DMS53 treated with DMSO at 0.1 percent for 48 hours (cell line): ENCODE measurements around the gene CIRBP.
A peak's percentile ranks its signal among the peaks of the same experiment; 100 is the strongest.
"Not testable (repeated sequence)": the region's sequence is repeated elsewhere in the genome, so short reads cannot be mapped to it uniquely, and the experiment has no call there.

Experiments
- DNase-seq: peaks from one replicate; lab custom pipeline; 2025; ENCODE audit not compliant: unreplicated experiment; lab: John Stamatoyannopoulos, UW

The CIRBP gene

GRCh38 chr19:1308718-1309117, 39.6 kb downstream of the CIRBP start:
- DNase-seq = no peak

- DNase-seq = no peak
Observed at GRCh38 chr19:1309977-1310852, 41.1 kb downstream of the CIRBP start.

- no peak for DNase-seq
Observed at GRCh38 chr19:1310853-1311180, 41.7 kb downstream of the CIRBP start.

- no peak for DNase-seq
Observed at GRCh38 chr19:1311543-1312091, 42.5 kb downstream of the CIRBP start.

- DNase-seq = peak; percentile 27
Observed at GRCh38 chr19:1312767-1313694, 43.9 kb downstream of the CIRBP start.

- no peak for DNase-seq
Observed at GRCh38 chr19:1313695-1314613, 44.8 kb downstream of the CIRBP start.

GRCh38 chr19:1315470-1316166, 46.5 kb downstream of the CIRBP start:
- DNase-seq = peak; percentile 41

- no peak for DNase-seq
Observed at GRCh38 chr19:1316466-1316865, 47.3 kb downstream of the CIRBP start.

GRCh38 chr19:1317274-1318003, 48.3 kb downstream of the CIRBP start:
- no peak for DNase-seq

GRCh38 chr19:1318678-1319471, 49.7 kb downstream of the CIRBP start:
- DNase-seq = no peak

- not testable (repeated sequence) for DNase-seq
Observed at GRCh38 chr19:1320282-1320650, 51.1 kb downstream of the CIRBP start.

GRCh38 chr19:1321539-1321938, 52.4 kb downstream of the CIRBP start:
- no peak for DNase-seq

- no peak for DNase-seq
Observed at GRCh38 chr19:1322198-1322981, 53.3 kb downstream of the CIRBP start.

- DNase-seq = no peak
Observed at GRCh38 chr19:1324249-1324805, 55.2 kb downstream of the CIRBP start.
